GM23338 (cell line): ENCODE data around the gene CAMTA1.

Experiments
- CTCF ChIP-seq, 2 experiments: fragments of 200-600 bp in 1 of 2; sonication (generic) in 1 of 2; conservative IDR thresholded peaks; 2 replicates each; pipeline versions ENCODE4 v1.5.1 to v1.6.1; 2016 to 2017; ENCODE audit warnings: antibody characterized with exemption in 2 of 2, low read depth in 2 of 2, mild to moderate bottlenecking in 2 of 2, moderate library complexity in 1 of 2
- POLR2AphosphoS5 ChIP-seq: IDR thresholded peaks from 2 replicates; pipeline ENCODE4 v1.6.1; 2016; ENCODE audit warnings: antibody characterized with exemption, low read depth

DNA sequence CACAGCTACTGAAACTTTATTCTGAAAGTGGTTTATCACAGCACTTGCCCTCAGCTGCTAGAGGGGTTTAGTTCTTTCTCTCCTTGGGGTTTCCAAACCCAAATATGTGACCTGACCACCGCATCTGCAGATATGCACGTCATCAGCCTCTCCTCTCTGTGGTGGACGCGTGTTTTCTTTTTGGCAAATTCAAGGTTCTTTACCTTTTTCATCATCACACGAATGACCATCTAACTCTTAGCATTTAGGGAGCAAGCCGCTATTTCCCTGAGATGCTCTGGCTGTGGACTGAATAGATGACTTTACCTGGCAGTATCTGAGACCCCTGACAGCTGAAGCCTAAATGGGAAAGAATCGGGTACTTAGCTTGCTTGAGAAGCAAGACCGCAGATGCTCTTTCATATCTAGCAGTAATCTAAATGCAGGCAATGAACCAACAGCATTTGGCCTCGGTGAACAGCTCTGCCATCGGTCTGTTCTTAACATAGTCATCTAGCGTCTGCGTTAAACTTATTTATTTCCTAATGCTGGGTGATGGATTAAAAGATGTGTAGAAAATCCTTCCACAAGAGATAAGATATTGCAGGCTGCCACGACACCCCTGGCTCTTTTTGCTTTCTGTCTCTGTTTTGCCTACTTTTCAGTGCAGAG lies 463.4 kb downstream of the CAMTA1 start:
- no peak for TF ChIP-seq CTCF (conservative IDR thresholded peaks at IDR 0.05; ENCODE audit: low read depth in 2 of 2)
- no peak for TF ChIP-seq POLR2AphosphoS5
